Activated CD8-positive, alpha-beta memory T cell treated with anti-CD3 and anti-CD28 coated beads for 1 hour (primary cell): ENCODE results near the gene GALP.
A peak's percentile ranks its signal among the peaks of the same experiment; 100 is the strongest.
"Not testable (repeated sequence)": the region's sequence is repeated elsewhere in the genome, so short reads cannot be mapped to it uniquely, and the experiment has no call there.

Experiments used
- DNase-seq, 2 donors: peaks; one replicate each; pipeline ENCODE4 v3.0.0-alpha.2; 2020; ENCODE audit warnings: low read depth in 1 of 2; ENCODE audit errors: extremely low read depth in 1 of 2

GALP gene

DNA sequence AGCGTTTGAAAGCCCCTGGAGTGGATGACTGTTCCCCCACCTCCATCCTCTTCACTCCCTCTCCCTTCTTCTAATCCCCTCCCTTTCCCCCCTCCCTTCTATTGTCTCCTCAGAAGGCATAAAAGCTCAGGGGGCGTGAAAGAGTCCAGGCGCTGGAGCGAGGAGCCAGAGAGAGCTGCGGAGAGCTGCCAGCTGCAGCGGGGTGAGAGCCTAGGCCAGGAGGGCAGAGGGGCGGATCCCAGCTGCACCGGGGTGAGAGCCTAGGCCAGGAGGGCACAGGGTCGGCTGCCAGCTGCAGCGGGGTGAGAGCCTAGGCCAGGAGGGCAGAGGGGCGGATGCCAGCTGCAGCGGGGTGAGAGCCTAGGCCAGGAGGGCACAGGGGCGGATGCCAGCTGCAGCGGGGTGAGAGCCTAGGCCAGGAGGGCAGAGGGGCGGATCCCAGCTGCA, at the start of gene GALP:
Gene GALP, plus strand, starts transcription at position 148 of the 447 bp plus-strand sequence. CDS start 1,101 bp downstream, outside the sequence.
- DNase-seq: not testable (repeated sequence)

DNA sequence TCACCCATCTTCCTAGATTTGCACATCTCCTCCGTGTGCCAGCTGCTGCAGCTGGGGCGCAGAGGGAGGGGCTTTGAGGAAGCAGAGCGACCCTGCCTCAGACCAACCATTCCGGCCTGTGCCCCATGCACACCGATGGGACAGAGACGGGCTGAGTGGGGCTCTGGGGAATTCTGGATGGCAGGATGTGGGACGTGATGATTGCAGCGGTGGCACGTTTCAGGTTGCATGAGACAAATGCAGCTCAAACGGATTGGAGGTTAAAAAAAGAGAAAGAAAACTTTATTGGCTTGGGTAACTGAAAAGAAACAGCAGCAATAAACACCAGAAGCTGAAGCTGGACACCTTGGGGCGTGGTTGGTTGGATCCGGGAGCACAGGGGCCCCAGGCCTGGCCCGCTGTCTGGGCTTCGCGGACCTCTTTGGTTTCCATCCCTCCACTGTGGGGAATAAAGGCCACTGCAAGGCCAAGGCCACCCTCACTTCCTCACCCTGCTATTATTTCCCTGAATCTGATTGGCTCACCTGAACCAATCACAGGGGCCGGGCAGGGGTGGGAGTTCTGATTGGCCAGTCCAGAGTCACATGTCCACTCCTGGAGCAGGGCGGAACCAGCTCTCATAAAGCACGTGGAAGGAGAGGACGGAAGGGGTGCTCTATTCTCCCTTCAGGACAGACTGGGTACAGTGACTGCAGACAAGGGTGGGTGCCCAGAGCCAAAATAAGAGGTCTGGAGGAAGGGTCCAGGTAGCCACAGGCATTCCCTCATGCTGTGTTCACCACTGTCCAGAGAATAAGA, 48.6 kb upstream of the GALP start:
- no peak for DNase-seq

GRCh38 chr19:56130006-56130405, 45.8 kb upstream of the GALP start:
- no peak for DNase-seq

- DNase-seq: no peak
These were observed 44.2 kb upstream of the GALP start for GRCh38 chr19:56131651-56132050.

- no peak for DNase-seq
These were observed 43.4 kb upstream of the GALP start for GRCh38 chr19:56132316-56132822.

GRCh38 chr19:56133858-56134653, 41.8 kb upstream of the GALP start:
- DNase-seq: no peak

DNA sequence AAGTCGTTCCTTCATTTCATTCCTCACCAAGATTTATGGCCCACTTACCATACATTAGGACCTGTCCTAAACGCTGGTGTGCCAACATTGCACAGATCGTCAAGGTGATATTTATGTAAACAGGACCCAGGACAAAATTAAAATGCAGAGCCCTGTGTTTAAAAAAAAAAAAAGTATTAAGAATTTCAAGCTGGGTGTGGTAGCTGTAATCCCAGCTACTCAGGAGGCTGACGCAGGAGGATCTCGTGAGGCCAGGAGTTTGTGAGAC, 41.2 kb upstream of the GALP start:
- no peak for DNase-seq

DNA sequence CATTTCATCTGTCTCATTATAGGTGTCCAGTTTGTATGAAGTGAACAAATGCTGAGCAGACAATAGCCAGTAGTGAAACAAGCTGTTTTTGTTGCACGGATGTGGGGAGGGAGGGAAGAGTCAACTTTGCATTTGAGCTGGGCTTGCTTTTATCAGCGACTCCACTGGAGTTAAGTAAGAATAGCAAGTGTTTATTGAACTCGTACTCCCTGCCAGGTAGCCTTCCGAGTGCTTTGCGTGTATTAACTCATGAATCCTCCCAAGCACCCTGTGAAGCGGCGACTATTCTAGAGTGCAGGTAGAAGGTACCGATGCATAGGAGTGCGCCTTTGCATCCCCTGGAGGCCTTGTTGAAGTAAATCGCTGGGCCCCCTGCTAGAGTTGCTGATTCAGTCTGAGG, 39.4 kb upstream of the GALP start:
- no peak for DNase-seq

GRCh38 chr19:56137405-56137804, 38.4 kb upstream of the GALP start:
- DNase-seq: no peak

- no peak for DNase-seq
These were observed 37.7 kb upstream of the GALP start for GRCh38 chr19:56138069-56138468.

- DNase-seq: no peak
These were observed 35.8 kb upstream of the GALP start for GRCh38 chr19:56139847-56140582.

GRCh38 chr19:56140583-56141416, 35.0 kb upstream of the GALP start, which contains the start of gene ZNF444:
ZNF444 (plus strand) TSS chr19:56141287; CDS start chr19:56146912, 5,625 bp downstream.
- peak; percentile 97 to 99 for DNase-seq

- DNase-seq: no peak
These were observed 34.3 kb upstream of the GALP start for GRCh38 chr19:56141417-56141993.

DNA sequence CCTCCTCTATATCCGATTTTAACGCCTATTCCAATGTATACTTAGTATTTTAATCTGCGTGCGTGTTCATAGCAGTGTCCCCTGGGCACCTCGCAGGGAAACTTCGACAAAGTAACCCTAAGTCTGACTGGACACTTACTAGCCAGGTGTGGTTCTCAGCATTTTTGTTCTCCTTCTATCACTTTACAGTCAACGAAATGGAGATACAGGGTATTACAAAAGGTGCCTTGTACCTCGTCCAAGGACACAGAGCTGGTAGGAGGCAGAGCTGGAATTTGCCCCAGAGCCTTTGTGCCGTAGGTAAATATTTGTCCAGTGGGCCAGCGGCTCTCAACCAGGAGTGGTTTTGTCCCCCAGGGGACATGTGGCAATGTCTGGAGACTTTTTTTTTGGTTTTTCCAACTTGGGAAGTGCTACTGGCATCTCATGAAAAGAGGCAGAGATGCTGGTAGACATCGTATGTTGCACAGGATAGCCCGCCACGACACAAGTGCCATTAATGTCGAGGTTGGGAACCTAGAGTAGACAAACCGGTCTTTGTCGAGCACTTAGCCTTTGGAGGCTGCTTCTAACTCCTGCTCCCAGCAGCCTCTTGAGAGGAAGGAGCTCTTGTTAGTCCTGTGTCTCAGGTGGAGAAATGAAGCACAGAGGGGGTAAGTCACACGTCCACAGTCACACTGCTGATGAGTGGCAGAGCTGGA, 33.6 kb upstream of the GALP start:
- no peak for DNase-seq

- no peak for DNase-seq
These were observed 32.8 kb upstream of the GALP start for GRCh38 chr19:56142897-56143434.

GRCh38 chr19:56144376-56144775, 31.4 kb upstream of the GALP start:
- no peak for DNase-seq

- DNase-seq: no peak
These were observed 31.0 kb upstream of the GALP start for GRCh38 chr19:56144831-56145230.

DNA sequence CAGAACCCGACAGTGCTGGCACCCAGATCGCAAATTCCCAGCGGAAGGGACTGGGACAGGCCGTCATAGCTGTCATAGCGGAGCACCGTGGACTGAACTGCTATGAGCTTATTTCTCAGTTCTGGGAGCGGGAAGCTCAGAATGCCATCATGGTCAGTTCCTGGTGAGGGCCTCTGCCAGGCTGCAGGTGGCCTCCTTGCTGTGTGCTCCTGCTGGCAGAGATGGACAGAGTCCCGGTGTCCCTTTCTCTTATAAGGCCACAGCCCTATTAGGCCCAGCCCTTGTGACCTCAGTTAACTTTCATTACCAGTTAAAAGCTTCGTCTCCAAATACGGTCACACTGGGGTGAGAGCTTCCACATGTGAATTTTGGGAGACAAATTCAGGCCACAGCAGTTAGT, 30.1 kb upstream of the GALP start:
- DNase-seq: no peak

DNA sequence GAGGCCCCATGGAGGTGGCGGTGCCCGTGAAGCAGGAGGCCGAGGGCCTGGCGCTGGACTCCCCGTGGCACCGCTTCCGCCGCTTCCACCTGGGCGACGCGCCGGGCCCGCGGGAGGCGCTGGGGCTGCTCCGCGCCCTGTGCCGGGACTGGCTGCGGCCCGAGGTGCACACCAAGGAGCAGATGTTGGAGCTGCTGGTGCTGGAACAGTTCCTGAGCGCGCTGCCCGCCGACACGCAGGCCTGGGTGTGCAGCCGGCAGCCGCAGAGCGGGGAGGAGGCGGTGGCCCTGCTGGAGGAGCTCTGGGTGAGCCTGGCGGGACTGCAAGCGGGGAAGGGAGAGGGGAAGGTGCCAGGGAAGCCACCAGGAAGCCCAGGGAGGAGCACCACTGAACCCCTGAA, 28.9 kb upstream of the GALP start:
- no peak for DNase-seq
